KMS-11 (cell line): Measurements from ENCODE around the gene ARHGAP19.

ENCODE experiments used
- H2AFZ ChIP-seq: fragments of 200-600 bp; sonication (generic); 2 replicates; pipeline ENCODE4 v1.6.1; 2016; ENCODE audit warnings: antibody characterized with exemption, mixed run types, low read depth
- H3K27ac ChIP-seq: fragments of 200-600 bp; sonication (generic); 2 replicates; pipeline ENCODE4 v1.6.1; 2016; ENCODE audit warnings: mild to moderate bottlenecking, mixed run types
- H3K27me3 ChIP-seq: fragments of 200-600 bp; sonication (generic); 2 replicates; pipeline ENCODE4 v1.6.1; 2017; ENCODE audit warnings: mild to moderate bottlenecking, low read depth, mixed run types, moderate library complexity; ENCODE audit not compliant: insufficient read depth
- H3K36me3 ChIP-seq: fragments of 200-600 bp; sonication (generic); 2 replicates; pipeline ENCODE4 v1.6.1; 2017; ENCODE audit warnings: mild to moderate bottlenecking, mixed run types; ENCODE audit not compliant: insufficient read depth
- H3K4me1 ChIP-seq: fragments of 200-600 bp; sonication (generic); 2 replicates; pipeline ENCODE4 v1.6.1; 2016; ENCODE audit warnings: mild to moderate bottlenecking, low read depth, mixed run types; ENCODE audit not compliant: poor library complexity, severe bottlenecking
- H3K4me2 ChIP-seq: fragments of 200-600 bp; sonication (generic); 2 replicates; pipeline ENCODE4 v1.7.0; 2016; ENCODE audit warnings: mild to moderate bottlenecking, mixed run types
- H3K4me3 ChIP-seq: fragments of 200-600 bp; sonication (generic); IDR thresholded peaks from 2 replicates; pipeline ENCODE4 v1.6.1; 2017; ENCODE audit warnings: low read depth, low read length, mixed read lengths; ENCODE audit not compliant: insufficient read depth
- H3K79me2 ChIP-seq: fragments of 200-600 bp; sonication (generic); 2 replicates; pipeline ENCODE4 v1.6.1; 2016; ENCODE audit warnings: low read depth, mixed run types; ENCODE audit not compliant: insufficient read depth
- H3K9ac ChIP-seq: fragments of 200-600 bp; sonication (generic); 2 replicates; pipeline ENCODE4 v1.6.1; 2016; ENCODE audit warnings: mild to moderate bottlenecking, mixed run types
- H4K20me1 ChIP-seq: fragments of 200-600 bp; sonication (generic); 2 replicates; pipeline ENCODE4 v1.6.1; 2016; ENCODE audit warnings: mild to moderate bottlenecking, mixed run types; ENCODE audit not compliant: insufficient read depth
- CTCF ChIP-seq: fragments of 200-600 bp; sonication (generic); conservative IDR thresholded peaks from 2 replicates; pipeline ENCODE4 v1.6.1; 2017; ENCODE audit warnings: low read depth, mild to moderate bottlenecking, antibody characterized with exemption, low read length, moderate library complexity, mixed read lengths

ARHGAP19 gene

GRCh38 chr10:97197030-97197500 lies 95.4 kb downstream of the ARHGAP19 start:
- Histone ChIP-seq H3K4me3 (no peak overlapping the region), H3K27me3 (no peaks in the 10 kb centered on the region), H3K4me2 (no peak overlapping the region), H3K36me3 (no peaks in the 10 kb centered on the region), H3K9ac (no peak overlapping the region), H3K4me1 (peaks cover 9% of the 10 kb centered on the region), H2AFZ (peak overlapping the region; percentile 93; the same call in 1 of the 2 replicates), H4K20me1 (no peaks in the 10 kb centered on the region), H3K27ac (no peak overlapping the region), H3K79me2 (no peaks in the 10 kb centered on the region)
- TF ChIP-seq CTCF = no peak

DNA sequence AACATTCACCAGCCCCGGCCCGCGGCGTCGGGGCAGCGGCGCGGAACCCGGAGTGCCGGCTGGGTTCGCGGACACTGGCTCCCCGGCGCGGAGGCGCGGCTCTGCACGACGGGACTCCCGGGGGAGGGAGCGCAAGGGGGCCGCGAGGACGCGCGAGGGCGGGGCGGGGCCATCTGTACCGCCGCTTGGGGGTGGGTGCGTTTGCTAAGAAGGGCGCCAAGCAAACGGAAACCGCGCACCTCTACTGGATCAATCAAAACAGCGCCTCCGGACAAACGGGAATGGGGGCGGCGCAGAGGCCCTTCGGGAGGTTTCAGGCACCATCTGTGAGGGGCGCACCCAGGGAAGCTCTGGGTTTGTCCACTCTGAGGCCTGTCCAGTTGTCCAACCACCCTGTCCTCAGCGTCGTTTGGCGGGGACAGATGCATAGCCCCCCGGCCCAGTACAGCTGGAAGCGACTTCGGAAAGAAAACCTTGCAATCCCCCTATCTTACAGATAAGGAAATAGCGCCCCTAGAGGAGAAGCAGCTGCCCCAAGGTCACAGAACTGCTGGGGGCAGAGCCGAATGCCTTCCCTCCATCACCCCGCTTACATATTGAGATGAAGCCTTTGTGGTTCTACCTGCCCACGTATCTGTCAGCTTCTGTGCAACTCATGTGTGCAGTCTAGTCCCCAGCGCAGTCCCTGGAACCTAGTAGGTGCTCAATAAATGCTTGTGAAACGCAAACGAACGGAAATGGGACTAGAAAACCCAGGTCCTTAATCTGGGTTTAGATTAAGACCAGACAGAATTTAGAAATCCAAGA lies 96.0 kb downstream of the ARHGAP19 start:
- H3K4me1 ChIP-seq = peaks cover 9% of the 10 kb centered on the region
- peak; percentile 90 for TF ChIP-seq CTCF
- no peak overlapping the region for H3K27ac ChIP-seq
- no peaks in the 10 kb centered on the region for H4K20me1 ChIP-seq
- no peaks in the 10 kb centered on the region for H3K79me2 ChIP-seq
- H2AFZ ChIP-seq = peak overlapping the region; percentile 93
- H3K4me3 ChIP-seq = no peak overlapping the region
- no peaks in the 10 kb centered on the region for H3K27me3 ChIP-seq
- H3K36me3 ChIP-seq = no peaks in the 10 kb centered on the region
- H3K4me2 ChIP-seq = peak overlapping the region; percentile 86
- H3K9ac ChIP-seq = peak overlapping the region; percentile 22; the same call in 1 of the 2 replicates

DNA sequence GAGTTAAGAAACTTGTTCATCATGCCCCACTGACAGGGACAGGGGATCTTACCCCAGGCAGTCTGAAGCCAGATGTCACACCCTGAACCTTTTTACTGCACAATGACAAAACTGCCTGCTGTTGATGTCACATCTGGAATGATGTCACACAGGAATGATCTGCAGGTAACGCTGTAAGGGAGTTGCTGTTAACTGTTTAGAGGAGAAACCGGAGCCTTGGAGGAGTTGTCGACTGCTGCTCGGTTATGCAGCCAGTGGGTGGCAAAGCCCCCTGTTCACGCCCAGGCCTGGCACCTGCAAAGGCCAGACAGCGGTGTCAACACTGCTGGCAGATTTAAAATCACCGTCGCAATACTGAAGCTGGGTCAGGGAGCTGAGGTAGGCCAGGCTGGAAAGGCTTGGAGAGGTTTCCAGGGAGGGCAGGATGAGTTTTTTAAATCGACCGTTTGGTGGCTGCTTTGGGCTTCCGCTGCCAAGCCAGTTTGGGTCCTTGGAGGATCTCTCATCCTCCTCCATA lies 96.7 kb downstream of the ARHGAP19 start:
- Histone ChIP-seq H3K4me1 (peaks cover 9% of the 10 kb centered on the region), H3K4me3 (no peak overlapping the region), H2AFZ (peak overlapping the region; percentile 93; the same call in 1 of the 2 replicates), H3K27me3 (no peaks in the 10 kb centered on the region), H3K4me2 (peak overlapping the region; percentile 86), H3K36me3 (no peaks in the 10 kb centered on the region), H3K79me2 (no peaks in the 10 kb centered on the region), H3K9ac (peak overlapping the region; percentile 22; the same call in 1 of the 2 replicates), H4K20me1 (no peaks in the 10 kb centered on the region), H3K27ac (no peak overlapping the region)
- TF ChIP-seq CTCF = no peak

DNA sequence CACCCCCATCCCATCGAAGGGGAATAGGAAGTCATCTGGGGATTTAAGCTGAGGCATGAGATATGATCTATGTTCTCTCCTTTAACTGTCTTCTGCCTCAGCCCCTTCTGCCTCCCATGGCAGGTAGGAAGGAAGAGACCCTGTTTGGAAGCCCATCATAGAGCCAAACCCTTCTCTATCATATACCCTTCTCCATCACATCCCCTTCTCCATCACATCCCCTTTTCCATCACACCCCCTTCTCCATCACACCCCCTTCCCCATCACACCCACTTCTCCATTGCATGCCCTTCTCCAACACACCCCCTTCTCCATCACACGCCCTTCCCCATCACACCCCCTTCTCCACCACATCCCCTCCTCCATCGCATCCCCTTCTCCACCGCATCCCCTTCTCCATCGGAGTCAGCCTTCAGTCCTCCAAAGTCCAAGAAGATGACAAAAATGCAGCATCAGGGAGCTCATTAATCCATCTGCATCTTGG lies 99.4 kb downstream of the ARHGAP19 start:
- TF ChIP-seq CTCF = no peak

More for the DNA sequence above, 99.4 kb downstream of the ARHGAP19 start:
- Histone ChIP-seq H3K4me2 (no peak overlapping the region), H3K27ac (no peak overlapping the region), H3K27me3 (no peaks in the 10 kb centered on the region), H3K4me1 (peaks cover 9% of the 10 kb centered on the region), H3K36me3 (no peaks in the 10 kb centered on the region), H3K79me2 (no peaks in the 10 kb centered on the region), H4K20me1 (no peaks in the 10 kb centered on the region), H3K9ac (no peak overlapping the region), H3K4me3 (no peak overlapping the region), H2AFZ (no peak overlapping the region)
